ENCODE results near the gene PLXNC1.

DNA sequence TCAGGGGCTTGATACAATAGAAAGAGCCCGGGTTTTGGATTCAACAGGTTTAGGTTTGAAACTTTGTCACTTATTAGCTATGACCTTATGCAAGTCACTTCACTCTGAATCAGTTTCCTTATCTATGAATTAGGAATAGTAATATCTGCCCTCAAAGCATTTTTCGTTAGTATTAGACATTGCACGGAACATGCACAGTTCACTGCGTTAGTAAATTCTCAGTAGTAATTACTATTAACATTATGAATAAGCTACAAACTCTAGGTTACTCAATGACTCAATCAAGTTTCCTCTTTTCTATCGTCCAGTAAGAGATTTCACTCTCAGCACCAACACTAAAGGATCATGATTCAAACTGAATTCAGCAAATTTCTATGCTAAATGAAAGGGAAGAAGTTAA is 161.0 kb downstream of the PLXNC1 start:
- TF ChIP-seq POLR2A (IDR thresholded peaks at IDR 0.05) (no peak), EP300 (IDR thresholded peaks at IDR 0.05) (no peak), POLR2AphosphoS5 (IDR thresholded peaks at IDR 0.05) (no peak)
- TF ChIP-seq, protein P1, sequence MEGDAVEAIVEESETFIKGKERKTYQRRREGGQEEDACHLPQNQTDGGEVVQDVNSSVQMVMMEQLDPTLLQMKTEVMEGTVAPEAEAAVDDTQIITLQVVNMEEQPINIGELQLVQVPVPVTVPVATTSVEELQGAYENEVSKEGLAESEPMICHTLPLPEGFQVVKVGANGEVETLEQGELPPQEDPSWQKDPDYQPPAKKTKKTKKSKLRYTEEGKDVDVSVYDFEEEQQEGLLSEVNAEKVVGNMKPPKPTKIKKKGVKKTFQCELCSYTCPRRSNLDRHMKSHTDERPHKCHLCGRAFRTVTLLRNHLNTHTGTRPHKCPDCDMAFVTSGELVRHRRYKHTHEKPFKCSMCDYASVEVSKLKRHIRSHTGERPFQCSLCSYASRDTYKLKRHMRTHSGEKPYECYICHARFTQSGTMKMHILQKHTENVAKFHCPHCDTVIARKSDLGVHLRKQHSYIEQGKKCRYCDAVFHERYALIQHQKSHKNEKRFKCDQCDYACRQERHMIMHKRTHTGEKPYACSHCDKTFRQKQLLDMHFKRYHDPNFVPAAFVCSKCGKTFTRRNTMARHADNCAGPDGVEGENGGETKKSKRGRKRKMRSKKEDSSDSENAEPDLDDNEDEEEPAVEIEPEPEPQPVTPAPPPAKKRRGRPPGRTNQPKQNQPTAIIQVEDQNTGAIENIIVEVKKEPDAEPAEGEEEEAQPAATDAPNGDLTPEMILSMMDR (IDR thresholded peaks at IDR 0.05): no peak

All from upper lobe of left lung (tissue), 4 donors.